HepG2 (cell line): ENCODE results near the gene CLDN7. TPM values are rescaled to one million over a fixed set of nuclear protein-coding genes. Genes with fewer than 3 reads are reported as not detected.
A peak's percentile ranks its signal among the peaks of the same experiment; 100 is the strongest.

Source experiments
- ARHGAP35 ChIP-seq: sonication (generic); formaldehyde crosslinking; IDR thresholded peaks from 2 replicates; pipeline ENCODE4 v1.9.0; 2022; ENCODE audit warnings: mild to moderate bottlenecking, inconsistent platforms, moderate library complexity, missing genetic modification reagents, borderline replicate concordance
- CBX5 ChIP-seq: sonication (generic); formaldehyde crosslinking; IDR thresholded peaks from 2 replicates; pipeline ENCODE4 v1.4.0; 2020; ENCODE audit warnings: missing genetic modification reagents, borderline replicate concordance
- CHCHD3 ChIP-seq: sonication (generic); formaldehyde crosslinking; IDR thresholded peaks from 2 replicates; pipeline ENCODE4 v1.8.0; 2022; ENCODE audit warnings: mild to moderate bottlenecking, missing genetic modification reagents, moderate library complexity
- FOXK2 ChIP-seq: fragments of 450-650 bp; IDR thresholded peaks from 2 replicates; pipeline ENCODE4 v1.6.1; 2016
- GTF2F1 ChIP-seq: fragments of 150-350 bp; IDR thresholded peaks from 2 replicates; pipeline ENCODE4 v1.6.1; 2014; ENCODE audit warnings: low read length
- HES4 ChIP-seq: sonication (generic); formaldehyde crosslinking; IDR thresholded peaks from 2 replicates; pipeline ENCODE4 v1.9.0; 2021; ENCODE audit warnings: mild to moderate bottlenecking, missing genetic modification reagents, borderline replicate concordance
- HNRNPLL ChIP-seq: fragments of 200-400 bp; formaldehyde crosslinking; IDR thresholded peaks from 2 replicates; pipeline ENCODE4 v1.6.1; 2017; ENCODE audit warnings: mild to moderate bottlenecking, low read depth, low read length; ENCODE audit not compliant: poor library complexity, severe bottlenecking
- KMT2A ChIP-seq: sonication (generic); formaldehyde crosslinking; IDR thresholded peaks from 2 replicates; pipeline ENCODE4 v1.4.0; 2020; ENCODE audit warnings: missing genetic modification reagents
- MEIS2 ChIP-seq: sonication (generic); formaldehyde crosslinking; IDR thresholded peaks from 2 replicates; pipeline ENCODE4 v1.9.0; 2021; ENCODE audit warnings: mild to moderate bottlenecking, missing genetic modification reagents
- MYNN ChIP-seq: sonication (generic); formaldehyde crosslinking; IDR thresholded peaks from 2 replicates; pipeline ENCODE4 v1.4.0; 2020; ENCODE audit warnings: mild to moderate bottlenecking, low read depth, missing genetic modification reagents
- NFIB ChIP-seq: sonication (generic); formaldehyde crosslinking; IDR thresholded peaks from 2 replicates; pipeline ENCODE4 v1.9.0; 2021; ENCODE audit warnings: missing genetic modification reagents, mild to moderate bottlenecking, borderline replicate concordance
- NFIC ChIP-seq: IDR thresholded peaks from 2 replicates; pipeline ENCODE4 v1.6.1; 2012; ENCODE audit warnings: mild to moderate bottlenecking, low read length, inconsistent platforms
- PCBP2 ChIP-seq: fragments of 200-400 bp; formaldehyde crosslinking; optimal IDR thresholded peaks from 2 replicates; pipeline ENCODE3; 2018; ENCODE audit warnings: low read length, low read depth; ENCODE audit not compliant: poor library complexity, severe bottlenecking
- POGZ ChIP-seq: sonication (generic); formaldehyde crosslinking; IDR thresholded peaks from 2 replicates; pipeline ENCODE4 v1.4.0; 2020; ENCODE audit warnings: mild to moderate bottlenecking, missing genetic modification reagents
- RBFOX2 ChIP-seq: fragments of 200-400 bp; formaldehyde crosslinking; IDR thresholded peaks from 2 replicates; pipeline ENCODE4 v1.6.1; 2017; ENCODE audit warnings: low read depth, mild to moderate bottlenecking, low read length
- RNF219 ChIP-seq: sonication (generic); formaldehyde crosslinking; IDR thresholded peaks from 2 replicates; pipeline ENCODE4 v1.5.0; 2020; ENCODE audit warnings: mild to moderate bottlenecking, missing genetic modification reagents
- TERF1 ChIP-seq: sonication (generic); formaldehyde crosslinking; IDR thresholded peaks from 2 replicates; pipeline ENCODE4 v1.8.0; 2022; ENCODE audit warnings: mild to moderate bottlenecking, missing genetic modification reagents, moderate library complexity
- ZBTB7A ChIP-seq: sonication (generic); formaldehyde crosslinking; IDR thresholded peaks from 2 replicates; pipeline ENCODE4 v1.8.0; 2022; ENCODE audit warnings: mild to moderate bottlenecking, missing genetic modification reagents
- ZBTB8A ChIP-seq: sonication (generic); formaldehyde crosslinking; IDR thresholded peaks from 2 replicates; pipeline ENCODE4 v1.4.0; 2020; ENCODE audit warnings: mild to moderate bottlenecking, low read depth, missing genetic modification reagents, borderline replicate concordance
- ZEB1 ChIP-seq: IDR thresholded peaks from 2 replicates; pipeline ENCODE4 v1.6.1; 2012; ENCODE audit warnings: mild to moderate bottlenecking, low read depth, inconsistent platforms; ENCODE audit not compliant: insufficient replicate concordance
- ZNF20 ChIP-seq: sonication (generic); formaldehyde crosslinking; IDR thresholded peaks from 2 replicates; pipeline ENCODE4 v1.4.0; 2020; ENCODE audit warnings: mild to moderate bottlenecking, moderate library complexity, missing genetic modification reagents
- ZNF326 ChIP-seq: sonication (generic); formaldehyde crosslinking; IDR thresholded peaks from 2 replicates; pipeline ENCODE4 v1.4.0; 2020; ENCODE audit warnings: missing genetic modification reagents, borderline replicate concordance
- ZNF691 ChIP-seq: sonication (generic); formaldehyde crosslinking; IDR thresholded peaks from 2 replicates; pipeline ENCODE4 v1.4.0; 2020; ENCODE audit warnings: missing genetic modification reagents, low read depth, mild to moderate bottlenecking, borderline replicate concordance
- ZNF704 ChIP-seq: sonication (generic); formaldehyde crosslinking; IDR thresholded peaks from 2 replicates; pipeline ENCODE4 v1.8.1; 2023; ENCODE audit warnings: mild to moderate bottlenecking, inconsistent platforms, moderate library complexity, missing genetic modification reagents, borderline replicate concordance
- polyA plus RNA-seq, 8 experiments: library from polyadenylated mRNA; depleted of rRNA in 3 of 8; stranded (reverse) in 7 of 8; unstranded in 1 of 8; fragments of >200 nt; fragmentation: Illumina TruSeq in 4 of 8; extraction: Trizol in 4 of 8; gene quantifications; 2 replicates each; pipeline versions ENCODE4 v1.2.1 to v1.2.3, GENCODE V29; 2011 to 2016; ENCODE audit warnings: low read depth in 4 of 8, missing spikeins in 1 of 8, mixed read lengths in 1 of 8; ENCODE audit not compliant: insufficient read depth in 1 of 8
- total RNA-seq, 5 experiments: library from RNA; depleted of rRNA; stranded (reverse); fragments of >200 nt; fragmentation: Illumina TruSeq; extraction: Trizol; gene quantifications; 2 replicates each; pipeline ENCODE4 v1.2.3, GENCODE V29; 2016; ENCODE audit warnings: low read depth in 1 of 5

The CLDN7 gene
- total and polyA plus RNA-seq, 2 of the 13 experiments (the other 11 are each of a cell fraction or from before 2014, with no cell fraction given): not detected

GRCh38 chr17:7252176-7253043, 9.9 kb downstream of the CLDN7 start, which contains the start of gene ELP5 (continued):
- TF ChIP-seq RNF219 (CRISPR knock-in tag) (no peak), FOXK2 (0 out of 2 replicates have a peak, but pooled peaks have one; percentile 36), ZNF691 (peak; percentile 96; the same call in 1 of the 2 replicates), HNRNPLL (peak; percentile 62), MYNN (CRISPR knock-in tag) (peak; percentile 65; the same call in 1 of the 2 replicates), GTF2F1 (peak; percentile 40; the same call in 1 of the 2 replicates), POGZ (peak; percentile 85), MEIS2 (CRISPR knock-in tag) (peak; percentile 22; the same call in 1 of the 2 replicates), ZEB1 (peak; percentile 42), PCBP2 (no peak), ARHGAP35 (CRISPR knock-in tag) (0 out of 2 replicates have a peak, but pooled peaks have one; percentile 53), ZBTB7A (peak; percentile 68; the same call in 1 of the 2 replicates), CBX5 (CRISPR knock-in tag) (peak; percentile 82; the same call in 1 of the 2 replicates), KMT2A (CRISPR knock-in tag) (peak; percentile 88), RBFOX2 (peak; percentile 88), HES4 (CRISPR knock-in tag) (peak; percentile 54; the same call in 1 of the 2 replicates), ZNF326 (CRISPR knock-in tag) (no peak), TERF1 (CRISPR knock-in tag) (0 out of 2 replicates have a peak, but pooled peaks have one; percentile 75), NFIB (CRISPR knock-in tag) (no peak), CHCHD3 (CRISPR knock-in tag) (no peak), ZBTB8A (CRISPR knock-in tag) (no peak), ZNF704 (CRISPR knock-in tag) (no peak; the same call in 1 of the 2 replicates), NFIC (no peak), ZNF20 (no peak)
